Mesendoderm (in vitro differentiated cells): ENCODE results near the gene TUBA8.
"Not testable (repeated sequence)": the region's sequence is repeated elsewhere in the genome, so short reads cannot be mapped to it uniquely, and the experiment has no call there.

ENCODE experiments used
- DNase-seq: peaks from one replicate; pipeline ENCODE4 v3.0.0; 2013
- H2AK5ac ChIP-seq: 2 replicates; pipeline ENCODE4 v1.6.1; 2013; ENCODE audit warnings: low read length, inconsistent platforms
- H2BK120ac ChIP-seq: 2 replicates; pipeline ENCODE4 v1.6.1; 2013; ENCODE audit warnings: low read depth, mild to moderate bottlenecking, low read length, moderate library complexity, mixed read lengths
- H2BK15ac ChIP-seq: replicated peaks from 2 replicates; pipeline ENCODE4 v1.6.1; 2013; ENCODE audit warnings: low read depth, mild to moderate bottlenecking, moderate library complexity
- H2BK5ac ChIP-seq: 2 replicates; pipeline ENCODE4 v1.6.1; 2013; ENCODE audit warnings: low read length, inconsistent platforms
- H3K18ac ChIP-seq: 2 replicates; pipeline ENCODE4 v1.6.1; 2013; ENCODE audit warnings: mild to moderate bottlenecking, low read length, mixed read lengths
- H3K23ac ChIP-seq: one replicate; pipeline ENCODE4 v1.6.1; 2013; ENCODE audit warnings: low read length
- H3K27ac ChIP-seq: 2 replicates; pipeline ENCODE4 v1.5.1; 2013; ENCODE audit warnings: low read depth, mild to moderate bottlenecking, inconsistent platforms, low read length, moderate library complexity
- H3K27me3 ChIP-seq: 2 replicates; pipeline ENCODE4 v1.6.1; 2013; ENCODE audit warnings: low read length, control low read depth, mild to moderate bottlenecking, inconsistent platforms; ENCODE audit not compliant: insufficient read depth, poor library complexity
- H3K36me3 ChIP-seq: 2 replicates; pipeline ENCODE4 v1.6.1; 2013; ENCODE audit warnings: low read length, inconsistent platforms; ENCODE audit not compliant: control insufficient read depth, insufficient read depth
- H3K4ac ChIP-seq: one replicate; pipeline ENCODE4 v1.6.1; 2013; ENCODE audit warnings: low read depth, mild to moderate bottlenecking, low read length, moderate library complexity
- H3K4me1 ChIP-seq: 2 replicates; pipeline ENCODE4 v1.6.1; 2013; ENCODE audit warnings: low read depth, low read length, inconsistent platforms; ENCODE audit not compliant: control insufficient read depth
- H3K4me2 ChIP-seq: 2 replicates; pipeline ENCODE4 v1.6.1; 2013; ENCODE audit warnings: low read length
- H3K4me3 ChIP-seq: 2 replicates; pipeline ENCODE4 v1.5.1; 2013; ENCODE audit warnings: mild to moderate bottlenecking, low read length
- H3K56ac ChIP-seq: one replicate; pipeline ENCODE4 v1.6.1; 2013; ENCODE audit warnings: low read length
- H3K79me1 ChIP-seq: 2 replicates; pipeline ENCODE4 v1.6.1; 2013; ENCODE audit warnings: low read length, inconsistent platforms
- H3K79me2 ChIP-seq: 2 replicates; pipeline ENCODE4 v1.6.1; 2013; ENCODE audit warnings: mild to moderate bottlenecking, low read length; ENCODE audit not compliant: control insufficient read depth, insufficient read depth
- H3K9ac ChIP-seq: 2 replicates; pipeline ENCODE4 v1.6.1; 2013; ENCODE audit warnings: low read length, inconsistent platforms
- H4K5ac ChIP-seq: one replicate; pipeline ENCODE4 v1.6.1; 2013; ENCODE audit warnings: low read length
- H4K8ac ChIP-seq: one replicate; pipeline ENCODE4 v1.6.1; 2013; ENCODE audit warnings: low read depth, mild to moderate bottlenecking, control low read depth, low read length, moderate library complexity
- WGBS: extraction: QIAGEN DNeasy Blood & Tissue Kit; methylation state at CpG from one replicate; pipeline ENCODE4 v1.1.7; 2013; ENCODE audit warnings: low lambda C conversion rate, missing lambda C conversion rate; ENCODE audit not compliant: insufficient coverage; ENCODE audit errors: extremely low coverage; 5-methylcytosine and 5-hydroxymethylcytosine counted together

Gene TUBA8

GRCh38 chr22:18120857-18121256 is 10.2 kb downstream of the TUBA8 start:
- Histone ChIP-seq H3K27me3 (no peaks in the 10 kb centered on the region), H3K4me1 (no peaks in the 10 kb centered on the region), H3K23ac (no peak overlapping the region), H3K4ac (no peak overlapping the region), H2BK120ac (no peak overlapping the region), H3K9ac (no peak overlapping the region), H2BK5ac (no peak overlapping the region), H3K4me3 (no peak overlapping the region), H3K36me3 (no peaks in the 10 kb centered on the region), H2AK5ac (no peak overlapping the region), H3K56ac (no peak overlapping the region), H4K5ac (no peak overlapping the region), H3K79me1 (no peaks in the 10 kb centered on the region), H3K79me2 (no peaks in the 10 kb centered on the region), H2BK15ac (no peak overlapping the region), H4K8ac (no peak overlapping the region), H3K27ac (no peak overlapping the region), H3K18ac (no peak overlapping the region), H3K4me2 (no peak overlapping the region)
- no CpG with 5 or more reads among the region's 4 CpGs for WGBS
- no peak for DNase-seq

- Histone ChIP-seq H2BK120ac (no peak overlapping the region), H3K27me3 (no peaks in the 10 kb centered on the region), H3K18ac (no peak overlapping the region), H3K4ac (no peak overlapping the region), H3K56ac (no peak overlapping the region), H3K79me1 (no peaks in the 10 kb centered on the region), H2BK5ac (no peak overlapping the region), H2BK15ac (no peak overlapping the region), H4K8ac (no peak overlapping the region), H4K5ac (no peak overlapping the region), H3K4me2 (no peak overlapping the region), H2AK5ac (no peak overlapping the region), H3K27ac (no peak overlapping the region), H3K23ac (no peak overlapping the region), H3K4me3 (no peak overlapping the region), H3K4me1 (no peaks in the 10 kb centered on the region), H3K79me2 (no peaks in the 10 kb centered on the region), H3K36me3 (no peaks in the 10 kb centered on the region), H3K9ac (no peak overlapping the region)
- DNase-seq, result no peak
- WGBS, result no CpG with 5 or more reads among the region's 13 CpGs
Measured at GRCh38 chr22:18121506-18121905, 10.9 kb downstream of the TUBA8 start.

GRCh38 chr22:18121954-18122554 is 11.4 kb downstream of the TUBA8 start:
- H3K4ac ChIP-seq, result no peak overlapping the region
- H3K18ac ChIP-seq, result no peak overlapping the region
- no peak overlapping the region for H3K4me2 ChIP-seq
- no peak overlapping the region for H4K8ac ChIP-seq
- no peaks in the 10 kb centered on the region for H3K27me3 ChIP-seq
- no peak overlapping the region for H4K5ac ChIP-seq
- no peak overlapping the region for H3K23ac ChIP-seq
- H3K4me3 ChIP-seq, result no peak overlapping the region
- H2BK15ac ChIP-seq, result no peak overlapping the region
- no peak overlapping the region for H3K9ac ChIP-seq
- no peak overlapping the region for H2BK5ac ChIP-seq
- H3K79me2 ChIP-seq, result no peaks in the 10 kb centered on the region
- WGBS, result no CpG with 5 or more reads among the region's 5 CpGs
- H2AK5ac ChIP-seq, result no peak overlapping the region
- no peaks in the 10 kb centered on the region for H3K4me1 ChIP-seq
- no peak overlapping the region for H2BK120ac ChIP-seq
- DNase-seq, result peak; percentile 47
- H3K36me3 ChIP-seq, result no peaks in the 10 kb centered on the region
- no peak overlapping the region for H3K27ac ChIP-seq
- H3K56ac ChIP-seq, result no peak overlapping the region
- H3K79me1 ChIP-seq, result no peaks in the 10 kb centered on the region

- not testable (repeated sequence) for H3K4me1 ChIP-seq, H2BK15ac ChIP-seq, H2BK5ac ChIP-seq, H3K4me2 ChIP-seq, H3K18ac ChIP-seq, H4K8ac ChIP-seq, H2AK5ac ChIP-seq, H4K5ac ChIP-seq, H3K27me3 ChIP-seq, H3K56ac ChIP-seq, H3K79me1 ChIP-seq, DNase-seq, H3K4ac ChIP-seq, H3K27ac ChIP-seq, H3K23ac ChIP-seq, H3K36me3 ChIP-seq, H3K4me3 ChIP-seq, H2BK120ac ChIP-seq, H3K9ac ChIP-seq, H3K79me2 ChIP-seq
- WGBS, result no CpG with 5 or more reads among the region's 19 CpGs
Measured at GRCh38 chr22:18123476-18124025, 12.9 kb downstream of the TUBA8 start.

- Histone ChIP-seq H3K79me2 (no peaks in the 10 kb centered on the region), H3K4me2 (no peak overlapping the region), H3K23ac (no peak overlapping the region), H3K27ac (no peak overlapping the region), H3K79me1 (no peaks in the 10 kb centered on the region), H2BK5ac (no peak overlapping the region), H2BK120ac (no peak overlapping the region), H3K56ac (no peak overlapping the region), H3K18ac (no peak overlapping the region), H2AK5ac (no peak overlapping the region), H3K9ac (no peak overlapping the region), H3K4me1 (no peaks in the 10 kb centered on the region), H4K8ac (no peak overlapping the region), H3K4me3 (no peak overlapping the region), H3K4ac (no peak overlapping the region), H3K27me3 (no peaks in the 10 kb centered on the region), H3K36me3 (no peaks in the 10 kb centered on the region), H2BK15ac (no peak overlapping the region), H4K5ac (no peak overlapping the region)
- DNase-seq, result no peak
- no CpG with 5 or more reads among the region's 18 CpGs for WGBS
Measured at GRCh38 chr22:18126606-18127005, 16.0 kb downstream of the TUBA8 start.

- Histone ChIP-seq H3K79me2 (no peaks in the 10 kb centered on the region), H4K5ac (no peak overlapping the region)
Measured at GRCh38 chr22:18130018-18130417, 19.4 kb downstream of the TUBA8 start.

More at GRCh38 chr22:18130018-18130417, 19.4 kb downstream of the TUBA8 start:
- Histone ChIP-seq H3K36me3 (no peaks in the 10 kb centered on the region), H3K79me1 (no peaks in the 10 kb centered on the region), H3K4me3 (no peak overlapping the region), H2BK120ac (no peak overlapping the region), H3K18ac (no peak overlapping the region), H2AK5ac (no peak overlapping the region), H3K23ac (no peak overlapping the region), H2BK5ac (no peak overlapping the region), H3K56ac (no peak overlapping the region), H3K4ac (no peak overlapping the region), H3K4me2 (no peak overlapping the region), H3K9ac (no peak overlapping the region), H3K4me1 (no peaks in the 10 kb centered on the region), H3K27me3 (no peaks in the 10 kb centered on the region), H4K8ac (no peak overlapping the region), H2BK15ac (no peak overlapping the region), H3K27ac (no peak overlapping the region)
- WGBS, result no CpG with 5 or more reads among the region's 8 CpGs
- no peak for DNase-seq
